ENCODE measurements around the gene HAND2. TPM values are rescaled to one million over a fixed set of nuclear protein-coding genes. Genes with fewer than 3 reads are reported as not detected.

The HAND2 gene
- total RNA-seq, 1 donor from 2014 or later: 1.1 TPM

DNA sequence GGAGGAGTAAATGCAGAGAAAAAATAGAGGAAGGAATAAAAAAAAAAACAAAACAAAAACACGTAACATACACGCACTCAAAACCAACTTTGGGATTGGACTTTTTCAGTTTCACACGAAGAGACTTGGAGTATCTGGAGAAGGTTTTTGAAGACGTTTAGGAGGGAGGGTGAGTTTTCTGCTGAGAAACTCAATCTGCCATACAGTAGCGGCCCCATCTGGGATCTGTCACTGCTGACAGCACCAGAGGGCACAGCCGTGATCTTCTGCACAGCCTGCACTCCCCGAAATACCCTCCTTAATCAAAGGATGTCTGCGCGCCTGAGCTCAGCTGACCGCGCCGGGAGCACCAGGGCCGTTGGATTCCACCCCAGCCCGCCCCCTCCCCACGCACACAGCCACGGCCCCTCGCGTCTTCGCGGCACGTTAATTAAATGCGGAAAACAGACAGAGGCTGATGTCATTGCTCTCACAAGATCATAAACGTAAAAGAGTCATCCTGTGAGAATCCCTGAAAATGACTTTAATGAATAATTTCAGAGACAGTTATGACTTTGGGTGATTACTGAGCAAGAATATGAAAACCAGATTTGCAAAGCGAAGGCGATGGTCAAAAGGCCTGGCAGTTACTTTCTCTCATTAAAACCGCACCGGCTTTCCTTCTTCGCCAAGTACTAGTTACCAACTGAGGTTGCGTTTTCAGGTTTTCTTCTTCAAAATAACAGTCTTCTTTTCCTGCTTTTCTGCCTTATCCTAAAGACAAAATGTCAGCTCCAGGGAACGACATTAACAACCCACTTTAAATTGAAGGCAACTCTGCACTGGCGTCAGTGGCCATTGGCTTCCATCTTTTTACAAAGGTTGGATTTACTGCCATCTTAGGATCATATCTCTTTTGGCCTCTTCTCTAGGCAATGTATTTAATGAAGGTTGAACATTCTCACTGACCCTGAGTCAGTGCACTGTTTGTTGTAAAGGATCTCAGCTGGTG lies 10.6 kb downstream of the HAND2 start:
- no peak for DNase-seq

DNA sequence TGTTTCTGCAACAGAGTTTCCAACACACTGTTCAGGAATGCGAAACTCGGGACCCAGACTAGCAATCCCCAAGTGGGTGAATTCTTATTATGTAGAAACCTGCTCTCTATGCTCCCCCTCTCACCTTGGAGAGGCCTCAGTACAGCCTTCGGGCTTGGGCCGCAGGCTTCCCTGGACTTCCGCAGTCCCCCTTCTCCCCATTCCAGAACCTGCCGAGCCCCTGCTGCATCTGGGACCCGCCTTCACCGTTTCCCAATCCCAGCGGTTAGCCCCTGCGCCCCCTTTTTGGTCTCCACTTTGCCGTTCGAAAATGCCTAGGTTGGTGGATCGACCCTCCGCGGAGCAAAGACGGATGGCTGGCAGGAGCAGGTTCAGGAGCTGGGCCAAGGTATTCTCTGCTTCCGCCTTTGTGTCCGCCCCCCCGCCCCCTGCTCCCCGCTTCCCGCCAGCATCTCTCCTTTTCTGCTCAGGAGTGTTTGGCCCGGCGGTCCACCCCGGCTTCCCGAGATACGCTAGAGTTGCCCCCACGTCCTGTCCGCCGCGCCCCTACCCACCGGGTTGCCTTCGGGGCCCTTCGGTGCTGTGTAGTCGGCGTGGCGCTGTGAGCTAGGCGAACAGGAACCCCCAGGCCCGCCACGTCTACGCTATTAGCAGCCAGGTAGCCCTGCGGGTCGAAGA lies 11.5 kb downstream of the HAND2 start:
- no peak for DNase-seq

DNA sequence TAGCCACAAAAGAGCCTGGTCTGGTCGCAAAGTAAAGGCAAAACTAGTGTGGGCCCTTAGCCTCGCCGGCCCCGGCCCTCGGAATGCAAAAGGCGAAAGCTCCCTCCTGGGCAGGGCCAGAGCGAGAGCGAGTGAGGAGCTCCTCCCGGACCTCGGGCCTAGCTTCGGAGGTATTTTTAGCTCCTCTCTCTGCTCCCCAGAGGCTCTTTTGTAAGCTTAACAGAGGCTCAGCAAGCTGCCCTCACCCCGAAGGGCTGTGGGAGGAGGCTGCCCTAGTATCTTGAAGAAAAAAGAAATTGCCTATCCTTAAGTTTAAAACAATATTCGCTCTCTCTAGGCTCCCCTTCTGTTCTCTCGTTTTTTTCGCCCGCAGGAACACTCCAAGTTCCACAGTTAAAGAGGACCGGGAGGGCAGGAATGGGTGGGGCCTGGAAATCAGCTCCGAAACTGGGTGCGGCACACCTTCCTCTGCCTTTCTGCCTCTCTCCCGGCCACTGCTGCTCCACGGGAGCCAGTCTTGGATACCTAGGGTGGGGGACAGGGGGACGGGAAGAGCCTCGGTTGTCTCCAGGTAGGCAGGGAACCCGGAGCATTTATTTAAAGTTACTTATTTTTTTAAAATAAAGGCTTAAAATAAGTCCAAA lies 12.1 kb downstream of the HAND2 start:
- DNase-seq: no peak

DNA sequence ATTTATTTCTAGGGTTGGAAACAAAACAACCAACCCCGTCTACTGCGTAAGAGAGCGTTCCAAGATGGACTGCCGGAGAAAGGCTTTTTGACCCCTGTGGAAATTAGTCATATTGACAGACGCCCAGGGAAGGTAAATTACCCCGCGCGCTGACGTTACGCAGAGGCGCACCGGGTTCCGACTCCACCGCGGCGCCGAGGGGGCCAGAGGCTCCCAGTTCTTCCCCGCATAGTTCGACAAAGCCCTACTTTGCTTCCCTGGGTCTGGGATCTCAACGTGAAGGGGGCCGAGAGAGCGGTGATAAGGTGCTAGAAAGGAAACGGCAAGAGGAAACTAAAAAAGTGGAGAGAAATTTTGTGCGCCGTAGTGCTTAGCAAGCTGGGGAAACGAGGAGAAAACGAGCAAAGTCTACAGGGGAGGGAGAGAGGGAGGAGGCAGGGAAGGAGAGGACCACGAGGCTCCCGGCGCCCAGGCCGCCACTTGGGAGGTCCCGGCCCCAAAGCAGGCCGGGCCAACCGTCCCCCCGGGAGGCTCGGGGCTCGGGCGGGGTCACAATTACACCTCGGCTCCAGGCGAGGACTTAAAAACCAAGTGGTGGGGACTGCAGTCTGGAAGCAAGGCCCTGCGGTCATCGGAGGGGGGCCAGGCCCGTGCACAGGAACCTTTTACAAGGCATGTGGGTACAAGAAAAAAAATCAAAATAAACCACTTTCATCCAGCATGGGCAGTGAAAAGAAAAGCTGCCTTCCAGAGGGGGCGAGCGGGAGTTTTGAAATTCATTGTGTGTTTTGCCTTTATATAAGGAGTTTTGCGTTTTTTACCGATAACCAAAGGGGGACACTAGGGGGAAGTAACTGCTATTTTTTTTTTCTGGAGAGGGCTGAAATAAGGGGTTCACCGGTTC lies 13.2 kb downstream of the HAND2 start:
- no peak for DNase-seq

DNA sequence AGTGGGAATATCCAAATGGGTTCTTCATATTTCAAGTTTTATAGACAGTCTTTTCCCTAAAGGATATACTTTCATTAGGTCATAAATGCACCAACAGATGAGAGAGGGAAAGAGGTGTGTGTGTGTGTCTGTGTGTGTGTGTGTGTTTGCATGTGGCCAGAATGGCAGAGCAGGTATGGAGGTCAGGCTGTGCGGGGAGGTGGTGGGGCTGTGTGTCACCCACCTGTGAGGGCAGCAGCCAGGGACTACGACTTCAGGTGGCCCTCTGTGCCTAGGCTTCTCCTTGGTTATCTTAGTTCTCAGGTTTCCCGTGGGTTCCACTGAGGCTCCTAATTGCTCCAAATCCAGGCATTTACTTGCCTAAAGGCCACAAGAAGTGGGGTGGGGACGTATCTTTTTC lies 14.6 kb downstream of the HAND2 start:
- DNase-seq: no peak

DNA sequence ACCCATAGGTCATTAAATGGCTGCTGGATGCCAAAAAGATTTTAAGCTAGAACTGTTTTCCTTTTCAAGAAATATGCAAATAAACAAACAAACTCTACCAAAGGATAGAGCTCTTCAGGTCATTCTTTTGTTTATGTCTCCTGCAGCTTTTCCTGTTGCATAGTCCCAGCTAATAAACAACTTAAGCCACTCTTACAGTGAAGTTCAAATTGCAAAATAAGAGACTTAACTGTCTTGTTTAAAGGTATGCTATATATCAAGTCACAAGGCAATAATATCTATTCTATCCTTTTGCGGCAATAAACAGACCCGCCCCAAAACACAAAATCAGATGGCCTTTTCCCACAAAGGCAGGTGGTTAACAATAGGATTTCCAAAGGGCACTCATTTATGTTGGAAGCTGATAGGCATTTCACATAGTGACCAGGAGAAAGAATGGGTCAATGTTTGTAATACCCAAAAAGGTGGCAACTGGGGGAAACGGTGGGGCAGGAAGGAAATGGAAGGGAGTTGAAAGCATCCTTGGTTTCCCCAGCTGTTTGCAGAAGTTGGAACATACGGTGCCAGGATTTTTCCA lies 15.3 kb downstream of the HAND2 start:
- DNase-seq: no peak

DNA sequence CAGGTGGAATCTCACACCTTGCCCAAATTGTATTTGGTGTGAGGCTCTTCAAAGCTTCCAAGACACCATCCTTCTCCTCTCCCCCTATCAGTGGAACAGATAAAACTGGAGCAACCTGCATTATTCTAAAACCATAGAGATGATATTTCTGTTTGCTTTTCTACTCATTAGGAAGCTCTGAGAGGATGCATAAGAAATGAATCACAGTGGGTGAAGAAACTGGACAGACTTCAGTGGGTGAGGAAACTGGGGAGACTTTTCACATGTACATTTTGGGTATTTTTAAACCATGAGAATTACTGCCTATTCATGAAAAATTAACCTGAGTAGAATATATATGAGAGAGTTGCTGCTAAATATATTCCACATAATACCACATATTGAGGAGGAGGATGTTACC lies 16.4 kb downstream of the HAND2 start:
- no peak for DNase-seq

DNA sequence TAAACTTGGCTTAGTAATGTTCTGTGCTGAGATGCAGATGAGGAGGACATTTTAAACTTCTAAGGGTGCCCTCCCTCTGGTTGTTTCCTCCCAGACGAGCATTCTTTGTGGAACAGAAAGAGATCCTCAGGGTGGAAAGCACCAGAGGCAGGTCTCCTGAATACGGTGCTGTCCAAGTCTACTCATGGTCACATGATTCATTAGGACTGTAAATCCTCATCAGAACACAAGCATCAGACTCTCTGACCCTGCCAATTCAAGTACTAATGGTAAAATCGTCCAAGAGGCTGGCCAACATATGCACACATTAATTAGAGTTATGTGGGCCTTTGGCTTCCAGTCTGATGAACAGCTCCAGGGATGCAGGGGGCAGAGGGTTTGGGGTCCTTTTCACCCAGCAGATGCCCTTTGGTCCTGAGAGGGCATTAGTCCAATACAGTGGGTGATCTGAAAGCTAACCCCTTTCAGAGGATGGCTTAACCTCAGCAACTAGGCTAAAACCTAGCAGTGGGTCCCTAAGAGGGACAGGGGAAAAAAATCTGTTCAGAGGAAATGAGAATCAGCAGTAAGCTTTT lies 18.2 kb downstream of the HAND2 start:
- DNase-seq: no peak

DNA sequence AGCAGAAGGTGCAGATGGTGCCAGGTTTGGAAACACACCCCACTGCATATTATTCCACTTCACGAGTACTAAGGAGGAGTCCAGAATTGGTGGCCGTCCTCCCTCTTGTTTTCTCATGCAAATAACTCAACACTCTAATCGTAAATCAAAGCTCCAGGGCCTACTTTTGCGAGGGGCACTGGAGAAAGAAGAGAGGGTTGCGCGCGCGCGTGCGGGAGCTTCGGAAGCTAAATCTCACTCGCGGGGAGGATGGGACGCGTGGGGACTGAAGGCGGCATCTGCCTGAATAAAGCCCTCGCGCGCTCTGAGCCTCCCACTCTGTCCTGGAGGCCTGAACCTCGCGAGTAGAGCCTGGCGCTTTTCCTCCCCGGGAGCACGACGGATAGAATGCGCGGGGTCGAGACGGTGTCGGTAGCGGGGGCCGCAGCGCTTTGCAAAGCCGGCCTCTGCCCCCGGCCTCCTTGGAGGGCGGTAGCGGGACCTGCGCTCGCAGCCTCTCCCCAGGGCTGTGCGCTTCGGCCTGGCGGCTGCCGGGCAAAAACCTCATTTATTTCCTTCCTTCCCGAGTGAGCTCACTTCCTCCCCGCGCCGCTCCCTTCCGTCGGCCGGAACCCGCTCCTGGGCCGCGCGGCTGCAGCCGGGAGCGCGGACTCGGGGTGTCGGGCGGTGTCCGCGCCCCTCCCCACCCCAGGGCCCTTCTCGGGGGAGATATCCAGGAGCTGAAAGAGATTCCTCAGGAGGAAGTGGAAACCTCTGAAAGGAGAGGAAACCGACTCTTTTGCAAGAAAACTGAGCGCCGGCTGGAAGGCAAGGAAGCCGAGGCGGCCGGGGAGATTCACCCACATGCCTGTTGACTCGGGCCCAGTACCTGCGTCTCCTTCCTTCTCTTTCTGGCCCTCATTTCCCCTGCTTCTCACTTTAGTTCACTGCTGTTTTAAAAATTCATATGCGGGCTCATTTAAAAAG lies 20.7 kb downstream of the HAND2 start:
- DNase-seq: peak; percentile 19

DNA sequence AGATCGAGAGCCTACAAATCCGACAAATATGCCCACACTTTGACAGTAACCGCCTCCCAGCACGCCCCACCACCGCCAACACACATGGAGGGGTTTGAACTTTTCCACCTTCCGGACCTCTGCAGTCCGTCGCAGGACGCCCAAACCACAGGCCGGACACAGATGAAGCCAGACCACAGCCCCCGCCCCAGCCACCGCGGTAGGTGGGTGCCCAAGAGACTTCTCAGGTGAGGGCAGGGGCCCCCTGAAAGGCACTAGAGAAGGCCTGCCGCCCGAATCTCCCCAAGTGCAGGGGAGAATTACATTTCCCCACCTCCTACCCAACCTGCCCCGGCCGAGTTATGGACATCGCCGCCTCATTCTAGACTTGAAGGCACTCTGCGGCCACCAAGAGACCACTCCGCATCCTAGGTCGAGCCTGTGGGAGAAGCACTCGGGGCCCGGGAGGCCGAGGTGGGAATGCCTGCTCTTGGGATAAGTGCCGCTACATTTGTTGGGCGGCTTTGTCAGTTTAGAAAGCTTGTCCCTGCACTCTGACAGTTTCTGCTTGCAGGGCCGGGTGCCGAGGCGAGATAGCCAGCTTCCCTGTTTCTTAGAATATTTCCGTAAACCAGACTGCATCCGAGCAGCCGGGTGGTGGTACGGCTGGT lies 21.5 kb downstream of the HAND2 start:
- DNase-seq: no peak

DNA sequence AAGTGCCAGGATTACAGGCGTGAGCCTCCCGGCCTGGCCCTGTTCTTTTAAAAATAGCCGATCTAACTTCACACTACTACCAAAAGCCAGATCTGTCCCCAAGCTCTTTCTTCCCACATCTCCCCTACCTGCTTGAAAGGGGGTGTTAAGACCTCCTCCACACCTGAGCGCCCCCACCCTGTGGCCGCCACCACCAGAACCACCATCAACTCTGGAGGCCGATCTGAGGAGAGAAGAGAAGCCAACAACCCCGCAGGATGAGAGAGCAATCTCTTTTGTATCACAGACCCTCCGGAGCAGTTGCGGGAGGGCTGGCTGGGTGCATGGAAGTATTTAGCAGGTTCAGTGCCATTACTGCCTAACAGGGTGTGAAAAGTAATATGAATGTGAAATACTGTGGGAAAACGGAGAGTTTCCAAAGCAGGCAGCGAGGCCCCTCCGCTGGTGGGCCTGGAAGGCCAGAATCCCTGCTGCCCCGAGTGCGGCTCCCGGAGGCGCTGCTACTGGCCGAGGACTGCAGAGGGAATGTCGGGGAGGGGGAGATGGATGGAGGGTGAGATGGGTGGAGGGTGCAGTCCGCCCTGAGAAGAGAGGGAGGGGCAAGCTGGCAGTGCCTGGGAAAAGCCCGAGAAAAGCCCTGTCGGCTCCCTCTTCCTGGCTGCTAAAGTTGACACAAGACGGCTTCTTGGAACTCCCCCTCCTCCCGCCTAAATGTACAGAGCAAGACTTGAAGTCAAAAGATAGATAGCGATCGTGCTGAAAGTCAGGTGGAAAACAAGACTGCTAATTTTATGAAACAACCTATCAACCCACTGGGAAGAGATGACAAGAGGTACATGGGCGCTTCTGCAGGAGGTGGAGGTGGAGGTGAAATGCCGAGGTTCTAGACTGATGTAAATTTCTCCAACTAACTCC lies 22.3 kb downstream of the HAND2 start:
- DNase-seq: no peak

DNA sequence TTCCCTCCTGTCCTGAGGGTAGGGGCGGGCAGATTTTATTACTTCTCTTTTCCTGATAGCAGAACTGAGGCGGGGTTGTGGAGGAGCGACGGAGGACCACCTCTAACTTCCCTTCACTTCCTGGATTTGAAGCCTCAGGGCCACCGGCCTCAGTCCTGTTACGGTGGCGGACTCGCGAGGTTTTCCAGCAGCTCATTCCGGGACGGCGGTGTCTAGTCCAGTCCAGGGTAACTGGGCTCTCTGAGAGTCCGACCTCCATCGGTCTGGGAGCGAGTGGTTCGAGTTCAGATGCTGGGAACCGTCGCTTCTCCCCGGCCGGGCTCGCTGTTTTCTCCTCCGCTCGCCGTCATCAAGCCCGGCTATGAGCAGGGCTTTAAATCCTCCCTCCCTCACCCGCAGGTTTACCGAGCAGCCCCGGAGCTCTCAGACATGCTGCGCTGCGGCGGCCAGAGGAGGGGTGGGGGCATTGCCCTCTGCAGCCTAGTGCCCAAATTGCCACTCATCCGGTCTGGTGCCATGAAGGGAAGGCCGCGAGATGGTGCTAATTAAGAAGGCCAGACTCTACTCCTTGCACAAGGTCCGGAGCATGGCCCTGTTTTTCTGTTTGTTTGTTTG lies 23.3 kb downstream of the HAND2 start:
- no peak for DNase-seq

DNA sequence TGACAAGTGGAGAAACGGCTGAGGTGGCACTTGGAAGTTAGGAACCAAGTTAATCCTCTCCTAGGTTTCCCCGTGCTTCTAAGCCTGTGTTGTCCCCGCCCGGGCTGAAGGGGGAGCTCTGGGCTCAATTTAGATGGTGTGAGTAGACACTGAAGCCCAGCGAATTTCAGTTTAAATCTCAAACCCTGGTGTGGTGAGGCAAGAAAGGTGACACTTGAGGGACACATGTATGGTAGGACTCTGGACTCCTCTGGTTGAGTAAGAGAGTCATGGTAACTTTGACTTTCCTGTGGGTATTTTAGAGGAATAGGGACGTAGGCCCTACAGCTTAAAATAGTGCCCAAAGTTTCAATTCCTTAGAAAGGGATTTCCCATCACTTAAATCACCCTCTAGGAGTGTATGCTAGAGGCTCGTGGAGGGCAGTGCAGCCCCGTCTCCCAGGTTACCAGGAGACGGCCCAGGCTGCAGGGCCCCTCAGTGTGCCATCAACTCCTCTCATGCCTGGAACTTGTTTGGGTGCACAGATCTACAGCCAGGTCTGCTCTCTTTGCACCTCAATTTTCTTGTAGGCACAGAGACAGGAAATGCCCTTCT lies 24.0 kb downstream of the HAND2 start:
- DNase-seq: no peak

DNA sequence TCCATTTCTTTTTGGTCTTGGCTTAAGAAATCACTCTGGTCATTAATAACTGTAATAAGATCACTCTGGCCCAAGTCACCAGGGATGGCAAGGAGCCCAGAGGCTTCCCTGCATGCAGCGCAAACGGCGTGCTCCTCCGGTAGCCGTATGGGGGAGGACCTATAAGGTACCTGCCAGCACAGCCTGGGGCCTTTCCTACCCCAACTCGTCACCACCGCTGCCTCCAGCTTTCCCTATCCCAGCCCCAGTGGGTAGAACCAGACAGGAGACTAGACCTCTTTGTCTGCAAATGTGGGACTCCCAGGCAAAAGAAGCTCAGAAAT lies 25.9 kb downstream of the HAND2 start:
- DNase-seq: no peak

DNA sequence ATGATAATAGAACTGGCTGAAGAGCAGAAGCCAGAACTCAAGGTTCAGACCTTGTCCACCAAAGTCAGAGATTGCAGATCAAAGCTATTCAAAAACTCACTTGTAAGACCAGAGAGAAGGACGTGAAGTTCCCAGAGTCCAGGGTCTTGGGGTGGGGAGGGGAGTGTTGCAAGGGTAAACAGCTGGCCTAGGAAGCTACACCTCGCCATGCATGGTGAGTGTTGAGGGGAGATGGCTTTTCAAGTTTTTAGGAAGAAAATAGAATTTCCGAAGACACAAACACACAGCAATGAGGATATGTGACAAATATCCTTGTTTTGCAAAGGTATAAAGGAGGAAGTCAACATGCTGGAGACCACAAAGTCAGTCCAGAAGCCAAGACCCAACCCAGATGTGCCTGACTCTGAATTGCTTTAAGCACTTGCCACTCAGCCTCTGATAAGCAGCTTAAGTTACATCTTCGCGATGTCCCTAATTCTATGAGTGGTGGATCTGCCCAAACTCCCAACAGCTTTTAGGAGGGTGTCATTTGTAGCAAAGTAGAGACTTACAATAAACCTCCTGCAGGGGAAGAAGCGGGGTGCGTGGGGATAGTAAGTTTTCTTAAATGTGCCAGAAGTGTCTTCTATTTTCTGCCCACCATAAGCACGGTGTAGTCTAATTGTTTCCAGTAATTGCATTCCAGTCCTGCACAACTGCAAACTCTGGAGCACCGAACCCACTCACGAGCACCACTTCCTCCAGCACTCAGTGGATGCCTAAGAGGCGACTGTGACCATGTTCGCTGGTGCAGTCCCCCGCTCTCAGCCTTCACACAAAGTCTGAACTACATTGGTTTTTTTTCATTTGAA lies 26.5 kb downstream of the HAND2 start:
- DNase-seq: no peak

DNA sequence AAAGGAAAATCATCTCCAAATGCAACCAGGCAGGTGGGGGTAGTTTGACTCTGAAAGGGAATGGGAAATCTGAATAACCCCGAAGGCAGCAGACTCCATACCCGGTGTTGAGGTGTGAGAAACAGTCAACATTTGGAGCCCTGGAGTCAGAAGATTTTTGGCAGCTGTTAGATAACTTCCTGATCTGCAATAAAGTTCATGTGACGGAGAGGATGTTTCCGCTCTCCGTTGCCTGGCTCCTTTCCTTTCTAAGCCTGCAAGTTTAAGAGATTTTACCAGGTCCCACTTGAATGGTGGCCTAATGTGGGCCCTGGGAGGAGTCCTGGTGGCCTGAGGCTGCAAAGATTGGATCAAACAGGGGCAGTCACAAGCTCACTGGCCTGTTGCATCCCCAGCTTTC lies 27.7 kb downstream of the HAND2 start:
- no peak for DNase-seq

All from skin of body (tissue), 2 donors.